Measurements from ENCODE around the gene SPR.
"Not testable (repeated sequence)": the region's sequence is repeated elsewhere in the genome, so short reads cannot be mapped to it uniquely, and the experiment has no call there.

Gene SPR

DNA sequence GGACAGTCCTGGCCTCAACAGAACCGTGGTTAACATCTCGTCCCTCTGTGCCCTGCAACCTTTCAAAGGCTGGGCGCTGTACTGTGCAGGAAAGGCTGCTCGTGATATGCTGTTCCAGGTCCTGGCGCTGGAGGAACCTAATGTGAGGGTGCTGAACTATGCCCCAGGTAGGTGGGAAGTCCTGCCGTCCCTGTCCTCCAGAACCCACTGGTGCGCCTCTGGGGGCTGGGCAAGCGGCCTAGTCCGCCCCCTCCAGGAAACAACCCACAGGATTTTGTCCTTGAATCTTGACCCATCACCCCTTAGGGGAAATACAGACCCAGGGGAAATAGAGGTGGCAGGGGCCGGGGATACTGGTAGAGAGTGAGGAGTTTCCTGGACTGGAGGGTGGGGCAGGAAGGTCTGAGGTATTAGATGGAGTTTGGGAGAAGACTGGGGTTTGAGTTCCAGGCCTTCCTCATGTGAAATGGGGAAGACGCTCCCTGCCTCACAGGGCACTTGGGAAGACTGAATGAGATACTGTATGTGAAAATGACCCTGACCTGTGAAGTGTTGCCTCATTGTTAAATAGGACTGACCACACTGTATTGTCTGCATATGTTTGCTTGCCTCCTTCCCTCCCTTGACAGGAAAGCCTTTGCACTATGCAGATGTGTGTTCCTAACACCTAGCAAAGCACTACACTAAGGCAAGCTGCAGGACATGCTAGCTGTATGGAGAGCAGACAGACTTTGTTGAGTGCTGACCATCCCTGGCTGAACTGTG, 1.4 kb downstream of the SPR start:
- DNase-seq (ENCODE audit: low read depth in 3 of 3): no peak

DNA sequence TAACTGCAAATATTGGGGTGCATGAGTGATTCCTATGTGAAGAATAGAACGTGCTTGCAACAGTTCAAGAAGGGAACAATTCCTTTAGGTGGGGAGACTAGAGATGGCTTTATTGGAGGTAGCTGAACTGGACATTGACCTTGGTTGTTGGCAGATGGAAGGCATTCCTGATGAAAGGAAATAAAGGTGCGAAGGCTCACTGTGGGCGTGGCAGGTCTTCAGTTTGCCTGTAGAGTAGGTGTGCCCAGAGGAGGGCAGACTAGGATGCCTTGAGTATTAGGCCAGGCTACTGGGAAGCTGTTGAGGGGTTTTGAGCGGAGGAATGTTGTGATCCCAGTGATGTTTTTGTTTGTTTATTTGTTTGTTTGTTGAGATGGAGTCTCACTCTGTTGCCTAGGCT, 2.8 kb downstream of the SPR start:
- DNase-seq (ENCODE audit: low read depth in 3 of 3): no peak

- DNase-seq (ENCODE audit: low read depth in 3 of 3): no peak
These were observed 4.0 kb downstream of the SPR start for GRCh38 chr2:72891091-72891818.

DNA sequence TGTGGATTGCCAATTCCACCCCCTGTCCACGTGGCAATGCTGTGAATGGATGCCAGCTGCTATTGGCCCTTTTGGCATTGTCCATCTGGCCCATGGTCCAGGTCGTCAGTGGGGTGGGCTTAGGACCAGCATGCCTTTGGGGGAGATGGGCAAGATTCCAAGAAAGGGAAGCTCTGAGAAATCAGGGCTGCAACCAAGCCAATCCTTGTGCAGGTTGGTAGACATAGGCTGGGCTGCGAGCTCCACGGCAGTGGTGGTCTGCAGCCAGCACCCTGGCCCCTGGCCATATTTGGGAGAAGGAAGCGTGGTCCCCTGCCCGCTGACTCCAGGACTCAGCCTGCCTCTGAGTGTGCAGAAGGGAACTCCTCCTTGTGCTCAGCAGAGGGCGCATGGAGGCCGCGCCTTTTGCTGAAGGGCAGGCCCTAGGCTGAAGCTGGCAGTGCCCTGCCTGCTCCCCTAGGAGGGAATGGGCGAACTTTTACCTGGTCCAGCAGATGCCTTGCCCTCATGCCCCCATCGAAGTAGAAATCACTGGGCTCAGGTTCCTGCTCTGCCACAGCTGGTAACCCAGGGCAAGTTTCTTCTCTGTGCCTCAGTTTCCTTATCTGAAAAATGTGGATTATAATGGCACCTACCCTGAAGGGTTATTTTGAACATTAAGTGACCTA, 5.4 kb downstream of the SPR start:
- DNase-seq (ENCODE audit: low read depth in 3 of 3): peak in 1 of 3 experiments; percentile 56

GRCh38 chr2:72893594-72894319, 6.5 kb downstream of the SPR start:
- peak in 1 of 3 experiments; percentile 48 for DNase-seq (ENCODE audit: low read depth in 3 of 3)

DNA sequence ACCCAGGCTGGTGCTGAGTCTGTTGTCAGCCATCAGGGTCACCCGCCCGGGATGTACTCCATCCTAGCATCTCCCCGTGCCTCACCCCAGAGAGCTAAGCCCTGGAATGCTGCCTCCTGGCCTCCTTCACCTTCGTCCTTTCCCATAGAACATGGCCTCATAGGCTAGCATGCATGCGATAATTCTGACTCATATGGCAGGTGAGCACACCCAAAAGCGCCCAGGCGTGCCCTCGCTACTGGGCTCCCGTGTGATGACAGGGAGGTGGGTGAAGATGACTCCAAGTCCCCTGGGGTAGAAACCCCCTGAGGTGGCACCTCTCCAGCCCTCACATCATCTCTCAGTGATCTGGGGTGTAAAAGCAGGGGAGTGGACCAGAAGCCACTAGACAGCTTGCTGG, 7.3 kb downstream of the SPR start:
- no peak for DNase-seq (ENCODE audit: low read depth in 3 of 3)

DNA sequence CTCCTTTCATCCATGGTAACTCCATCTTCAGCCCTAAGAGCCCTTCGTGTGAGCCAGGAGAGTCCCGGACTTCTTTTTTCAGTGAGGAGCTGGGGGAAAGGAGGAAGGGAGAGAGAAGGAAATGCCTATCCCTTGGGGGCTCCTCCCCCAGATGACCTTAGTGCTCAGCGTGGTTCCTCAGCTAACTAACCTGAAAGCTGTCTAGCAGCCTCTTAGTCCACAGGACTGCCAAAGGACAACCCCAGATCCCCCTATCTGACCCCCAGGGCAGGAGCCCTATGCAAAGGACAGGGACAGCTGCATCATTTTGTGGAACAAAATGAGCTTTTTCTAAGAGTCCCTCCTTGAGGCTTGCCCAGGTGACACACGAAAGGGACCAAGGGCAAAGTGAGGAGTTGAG, 7.9 kb downstream of the SPR start:
- no peak for DNase-seq (ENCODE audit: low read depth in 3 of 3)

- DNase-seq (ENCODE audit: low read depth in 3 of 3): no peak
These were observed 8.6 kb downstream of the SPR start for GRCh38 chr2:72895759-72896281.

DNA sequence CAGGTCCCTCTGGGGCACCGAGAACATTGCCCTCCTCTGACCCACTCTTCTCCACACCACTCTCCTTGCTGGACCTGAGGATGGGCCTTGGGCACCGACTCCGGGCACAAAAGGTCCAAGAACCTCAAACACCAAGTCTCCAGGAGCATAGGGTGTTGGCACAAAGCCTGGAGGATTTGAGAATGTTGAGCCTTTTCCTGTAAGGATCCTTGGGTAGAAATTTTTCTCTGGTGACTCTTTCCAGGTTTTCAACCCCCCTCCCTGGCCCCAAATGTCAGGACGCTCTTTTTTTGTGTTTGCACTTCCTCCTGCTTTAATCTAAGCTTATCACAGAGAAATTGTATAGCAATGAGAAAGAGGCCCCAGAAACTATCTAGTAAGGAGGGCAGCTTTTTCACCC, 9.2 kb downstream of the SPR start:
- DNase-seq (ENCODE audit: low read depth in 3 of 3): no peak

DNA sequence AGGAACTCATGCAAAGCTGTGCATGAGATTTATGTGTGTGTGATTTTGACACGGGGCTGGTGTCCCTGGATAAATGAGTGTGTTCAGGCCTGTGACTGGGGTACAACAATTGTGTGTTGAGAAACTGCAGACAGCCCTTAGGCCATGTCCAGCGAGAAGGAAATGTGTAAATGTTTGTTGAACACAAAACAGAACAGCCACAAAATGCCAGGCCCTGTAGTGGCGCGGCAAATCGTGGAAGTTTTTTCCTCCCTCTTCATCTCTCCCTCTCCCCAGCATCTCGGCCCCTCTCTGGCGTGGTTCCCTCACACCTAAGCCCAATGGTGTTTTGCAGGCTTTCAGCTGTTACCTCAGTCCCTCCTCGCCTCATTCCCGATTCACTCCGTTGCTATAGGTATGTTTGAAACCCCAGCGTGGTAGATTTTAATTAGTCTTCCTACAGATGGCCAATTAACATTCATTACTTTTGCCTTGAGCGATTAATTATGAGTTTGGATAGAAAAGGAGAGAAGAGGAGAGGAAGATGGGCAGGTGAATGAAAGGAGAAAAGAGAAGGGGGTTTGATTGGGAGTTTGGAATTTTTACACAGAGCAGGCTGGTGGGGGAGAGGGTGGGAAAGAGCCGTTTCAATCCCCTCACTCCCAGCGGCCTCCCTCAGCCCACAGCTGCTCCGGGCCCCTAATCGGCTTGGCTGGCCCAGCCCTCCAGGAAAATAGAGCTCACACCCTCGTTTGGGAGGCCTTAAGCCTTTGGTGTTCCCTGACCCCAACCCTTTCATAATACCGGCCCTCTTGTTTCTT, 10.8 kb downstream of the SPR start:
- no peak for DNase-seq (ENCODE audit: low read depth in 3 of 3)

DNA sequence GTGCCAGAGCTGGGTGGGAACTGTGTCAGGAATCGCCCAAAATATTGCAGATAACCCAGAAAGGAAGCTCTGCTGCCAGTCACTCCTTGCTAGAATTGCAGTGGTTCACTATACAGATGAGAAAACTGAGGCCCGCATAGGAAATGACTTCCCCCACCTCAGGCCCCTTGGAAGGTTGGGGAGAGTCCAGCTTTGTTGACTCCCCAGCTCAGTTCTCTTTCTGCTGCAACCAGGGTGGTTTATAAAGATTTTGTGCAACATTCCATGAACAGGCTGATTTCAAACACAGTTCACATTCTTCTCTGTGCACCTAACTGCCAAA, 11.3 kb downstream of the SPR start:
- no peak for DNase-seq (ENCODE audit: low read depth in 3 of 3)

GRCh38 chr2:72900191-72900825, 13.1 kb downstream of the SPR start:
- DNase-seq (ENCODE audit: low read depth in 3 of 3): no peak

DNA sequence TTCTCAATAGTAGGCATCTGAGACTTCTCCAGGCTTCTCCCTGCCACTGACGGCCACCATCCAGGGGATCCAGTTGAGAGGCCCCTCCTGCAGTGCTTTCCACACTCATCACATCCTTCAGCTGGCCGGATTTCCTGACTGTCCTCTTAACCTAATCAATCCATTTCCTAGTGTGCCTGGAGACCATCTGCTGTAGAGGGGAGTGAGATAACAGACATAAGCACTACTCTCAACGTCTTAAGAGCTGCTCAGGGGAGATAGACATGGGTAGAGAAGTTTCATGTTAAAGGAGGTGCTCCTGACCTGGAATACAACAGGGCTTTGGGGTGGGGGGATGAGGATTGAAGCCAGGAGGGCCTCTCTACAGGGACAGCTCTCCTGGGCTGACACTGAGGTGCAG, 14.2 kb downstream of the SPR start:
- no peak for DNase-seq (ENCODE audit: low read depth in 3 of 3)

DNA sequence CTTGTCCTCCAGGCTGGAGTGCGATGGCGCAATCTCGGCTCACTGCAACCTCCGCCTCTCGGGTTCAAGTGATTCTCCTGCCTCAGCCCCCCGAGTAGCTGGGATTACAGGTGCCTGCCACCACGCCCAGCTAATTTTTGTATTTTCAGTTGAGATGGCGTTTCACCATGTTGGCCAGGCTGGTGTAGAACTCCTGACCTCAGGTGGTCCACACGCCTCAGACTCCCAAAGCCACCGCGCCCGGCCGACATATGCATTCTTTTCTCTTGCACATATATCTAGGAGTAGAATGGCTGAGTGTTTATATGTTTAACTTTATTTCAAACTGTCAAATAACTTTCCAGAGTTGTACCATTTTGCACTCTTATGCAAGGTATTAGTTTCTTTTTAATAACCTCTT, 20.2 kb downstream of the SPR start:
- DNase-seq (ENCODE audit: low read depth in 3 of 3): not testable (repeated sequence)

DNA sequence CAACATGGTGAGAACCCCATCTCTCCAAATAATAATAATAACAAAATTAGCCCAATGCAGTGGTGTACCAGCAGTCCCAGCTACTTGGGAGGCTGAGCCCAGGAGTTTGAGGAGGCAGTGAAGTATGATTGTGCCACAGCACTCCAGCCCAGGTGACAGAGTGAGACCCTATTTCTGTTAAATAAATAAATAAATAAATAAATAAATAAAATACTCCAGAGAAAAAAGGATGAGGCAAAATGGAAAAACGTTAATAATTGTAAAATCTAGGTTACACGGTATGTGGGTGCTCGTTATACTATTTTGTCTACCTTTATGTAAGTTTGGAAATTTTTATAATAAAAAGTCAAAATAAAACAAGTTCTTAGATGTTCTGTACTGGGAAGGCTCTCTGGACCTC, 21.5 kb downstream of the SPR start:
- DNase-seq (ENCODE audit: low read depth in 3 of 3): no peak

DNA sequence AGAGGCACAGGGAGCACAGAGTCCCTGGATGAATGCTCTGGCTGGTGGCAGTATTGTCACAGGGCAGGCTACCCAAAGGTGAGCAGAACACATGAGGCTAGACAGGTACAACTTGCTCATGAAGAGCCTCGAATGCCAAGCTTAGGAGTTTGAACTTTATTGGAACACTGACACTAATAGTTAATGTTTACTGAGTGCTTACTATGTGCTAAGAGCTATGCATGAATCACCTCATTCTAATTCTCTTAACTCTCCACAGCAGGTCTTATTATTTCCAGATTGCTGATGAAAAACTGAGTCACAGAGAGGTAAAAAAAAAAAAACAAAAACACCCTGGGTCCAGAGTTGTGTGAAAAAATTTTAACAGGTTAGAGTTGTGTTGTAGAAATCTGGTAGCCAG, 24.0 kb downstream of the SPR start:
- DNase-seq (ENCODE audit: low read depth in 3 of 3): no peak

- no peak for DNase-seq (ENCODE audit: low read depth in 3 of 3)
These were observed 26.4 kb downstream of the SPR start for GRCh38 chr2:72913486-72914205.

DNA sequence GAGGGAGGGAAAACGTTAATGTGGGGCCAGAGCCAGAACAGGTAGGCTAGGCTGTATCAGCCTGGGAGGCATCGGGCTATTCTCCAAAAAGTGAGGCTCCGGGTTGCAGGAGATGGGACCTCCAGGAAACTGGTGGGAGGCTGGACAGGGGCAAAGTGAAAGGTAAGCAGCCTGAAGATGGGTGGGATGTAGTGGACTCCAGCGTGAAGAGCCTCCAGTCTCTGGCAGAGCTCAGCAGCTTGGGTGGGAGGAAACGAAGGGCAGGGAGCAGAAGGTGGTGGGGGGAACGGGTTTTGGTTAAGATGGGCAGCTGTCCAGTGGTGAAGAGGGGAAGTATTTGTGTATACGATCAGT, 27.0 kb downstream of the SPR start:
- no peak for DNase-seq (ENCODE audit: low read depth in 3 of 3)

DNA sequence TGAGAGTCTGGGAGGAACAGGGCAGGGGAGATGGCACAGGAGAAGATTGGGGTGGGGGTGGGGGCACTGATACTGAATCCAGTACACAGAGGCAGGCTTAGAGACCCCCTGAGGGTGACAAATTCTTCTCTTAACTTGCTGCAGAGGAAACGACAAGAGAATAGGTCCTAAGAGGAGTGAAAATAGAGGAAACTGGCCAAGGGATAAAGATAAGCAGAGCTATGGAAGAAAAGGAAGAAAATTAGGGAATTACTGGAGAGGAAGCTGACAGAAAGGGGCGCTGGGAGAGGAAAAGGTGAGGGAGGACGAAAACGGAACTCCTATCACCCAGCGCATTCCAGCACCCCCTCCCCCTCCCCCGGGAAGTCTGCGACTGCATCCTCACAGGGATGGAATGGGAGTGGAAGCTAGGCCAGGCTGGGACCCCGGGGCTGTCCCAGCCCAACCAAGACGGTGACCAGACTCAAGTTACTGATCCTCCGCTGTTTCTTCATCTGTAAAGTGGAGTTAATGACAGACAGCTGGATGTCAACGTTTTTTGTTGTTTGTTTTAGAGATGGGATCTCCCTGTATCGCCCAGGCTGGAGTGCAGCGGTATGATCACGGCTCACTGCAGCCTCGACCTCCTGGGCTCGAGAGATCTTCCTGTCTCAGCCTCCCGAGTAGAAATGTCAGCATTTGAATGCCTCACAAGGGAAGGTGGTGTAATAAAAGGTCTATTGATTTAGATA, 27.5 kb downstream of the SPR start:
- no peak for DNase-seq (ENCODE audit: low read depth in 3 of 3)
